SU-DHL-6 (cell line): ENCODE measurements around the gene MKI67.
A peak's percentile ranks its signal among the peaks of the same experiment; 100 is the strongest.

ENCODE experiments used
- EZH2phosphoT487 ChIP-seq: fragments of 200-600 bp; sonication (generic), shearing (Covaris generic); conservative IDR thresholded peaks from 2 replicates; pipeline ENCODE4 v1.6.1; 2018; ENCODE audit warnings: mild to moderate bottlenecking, antibody characterized with exemption, low read length, moderate library complexity, mixed read lengths
- TF ChIP-seq, protein P1 (sequence below): fragments of 200-600 bp; sonication (generic); IDR thresholded peaks from one replicate; pipeline ENCODE4 v1.5.1; 2017; ENCODE audit warnings: antibody characterized with exemption, mild to moderate bottlenecking, low read length, moderate library complexity; ENCODE audit not compliant: insufficient read depth, poor library complexity, severe bottlenecking

DNA sequence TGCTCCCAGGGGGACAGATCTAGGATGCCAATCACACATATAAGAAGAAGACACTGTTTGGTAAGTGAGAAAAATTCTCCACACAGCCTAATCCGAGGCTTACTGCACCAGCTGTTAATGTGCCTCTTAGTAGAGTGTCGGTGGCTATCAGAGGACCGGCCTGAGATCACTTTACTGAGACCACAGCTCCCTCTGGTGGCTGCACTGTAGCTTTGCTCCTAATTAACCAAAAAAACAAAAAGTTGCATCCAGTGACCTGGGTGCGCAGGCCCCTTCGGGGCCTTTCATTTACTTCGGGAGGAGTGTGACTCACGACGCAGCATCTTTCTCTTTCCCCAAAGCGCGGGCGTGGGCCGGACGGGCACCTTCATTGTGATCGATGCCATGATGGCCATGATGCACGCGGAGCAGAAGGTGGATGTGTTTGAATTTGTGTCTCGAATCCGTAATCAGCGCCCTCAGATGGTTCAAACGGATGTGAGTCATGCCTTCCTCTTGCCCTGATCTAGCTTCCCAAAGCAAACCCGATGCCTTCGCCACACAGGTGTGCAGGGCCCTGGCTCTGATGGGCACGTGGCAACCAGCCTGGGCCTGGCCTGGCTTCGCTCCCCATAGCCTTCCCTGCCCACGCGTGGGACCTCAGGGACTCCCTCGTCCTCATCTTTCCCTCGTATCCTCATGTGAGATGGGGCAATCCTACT is 56.7 kb downstream of the MKI67 start:
- TF ChIP-seq, protein P1, sequence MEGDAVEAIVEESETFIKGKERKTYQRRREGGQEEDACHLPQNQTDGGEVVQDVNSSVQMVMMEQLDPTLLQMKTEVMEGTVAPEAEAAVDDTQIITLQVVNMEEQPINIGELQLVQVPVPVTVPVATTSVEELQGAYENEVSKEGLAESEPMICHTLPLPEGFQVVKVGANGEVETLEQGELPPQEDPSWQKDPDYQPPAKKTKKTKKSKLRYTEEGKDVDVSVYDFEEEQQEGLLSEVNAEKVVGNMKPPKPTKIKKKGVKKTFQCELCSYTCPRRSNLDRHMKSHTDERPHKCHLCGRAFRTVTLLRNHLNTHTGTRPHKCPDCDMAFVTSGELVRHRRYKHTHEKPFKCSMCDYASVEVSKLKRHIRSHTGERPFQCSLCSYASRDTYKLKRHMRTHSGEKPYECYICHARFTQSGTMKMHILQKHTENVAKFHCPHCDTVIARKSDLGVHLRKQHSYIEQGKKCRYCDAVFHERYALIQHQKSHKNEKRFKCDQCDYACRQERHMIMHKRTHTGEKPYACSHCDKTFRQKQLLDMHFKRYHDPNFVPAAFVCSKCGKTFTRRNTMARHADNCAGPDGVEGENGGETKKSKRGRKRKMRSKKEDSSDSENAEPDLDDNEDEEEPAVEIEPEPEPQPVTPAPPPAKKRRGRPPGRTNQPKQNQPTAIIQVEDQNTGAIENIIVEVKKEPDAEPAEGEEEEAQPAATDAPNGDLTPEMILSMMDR = peak; percentile 66
- no peak for TF ChIP-seq EZH2phosphoT487
